Measurements from ENCODE around the gene TMEM132C.

TMEM132C gene

GRCh38 chr12:128381541-128381940 lies 114.6 kb downstream of the TMEM132C start:
- TF ChIP-seq EGR1 (IDR thresholded peaks at IDR 0.05), result no peak
- TF ChIP-seq RAD21 (IDR thresholded peaks at IDR 0.05; ENCODE audit: low read depth), result no peak
- TF ChIP-seq EP300 (IDR thresholded peaks at IDR 0.05; ENCODE audit: borderline replicate concordance), result no peak
- no peak for TF ChIP-seq MAX (IDR thresholded peaks at IDR 0.05)
- no peak for TF ChIP-seq USF1 (IDR thresholded peaks at IDR 0.05)
- TF ChIP-seq CREB1 (IDR thresholded peaks at IDR 0.05; ENCODE audit: low read depth), result no peak
- no peak for TF ChIP-seq ZBTB7A (IDR thresholded peaks at IDR 0.05; ENCODE audit: low read depth)
- no peak for TF ChIP-seq FOXM1 (IDR thresholded peaks at IDR 0.05; ENCODE audit: borderline replicate concordance, low read depth)
- TF ChIP-seq TCF12 (IDR thresholded peaks at IDR 0.05; ENCODE audit: low read depth), result no peak
- no peak for TF ChIP-seq NFIC (IDR thresholded peaks at IDR 0.05)
- TF ChIP-seq REST (IDR thresholded peaks at IDR 0.05; ENCODE audit: low read depth), result no peak
- no peak for TF ChIP-seq YY1 (IDR thresholded peaks at IDR 0.05; ENCODE audit: low read depth)
- TF ChIP-seq TAF1 (IDR thresholded peaks at IDR 0.05; ENCODE audit: low read depth), result no peak
- no peak for TF ChIP-seq CEBPB (IDR thresholded peaks at IDR 0.05)
- no peak for TF ChIP-seq TEAD4 (IDR thresholded peaks at IDR 0.05)

GRCh38 chr12:128381946-128382345 lies 115.0 kb downstream of the TMEM132C start:
- TF ChIP-seq REST (IDR thresholded peaks at IDR 0.05; ENCODE audit: low read depth) (no peak), ZBTB7A (IDR thresholded peaks at IDR 0.05; ENCODE audit: low read depth) (no peak), CREB1 (IDR thresholded peaks at IDR 0.05; ENCODE audit: low read depth) (no peak), TEAD4 (IDR thresholded peaks at IDR 0.05) (no peak), TAF1 (IDR thresholded peaks at IDR 0.05; ENCODE audit: low read depth) (no peak), TCF12 (IDR thresholded peaks at IDR 0.05; ENCODE audit: low read depth) (no peak), RAD21 (IDR thresholded peaks at IDR 0.05; ENCODE audit: low read depth) (no peak), EP300 (IDR thresholded peaks at IDR 0.05; ENCODE audit: borderline replicate concordance) (no peak), EGR1 (IDR thresholded peaks at IDR 0.05) (no peak), NFIC (IDR thresholded peaks at IDR 0.05) (no peak), USF1 (IDR thresholded peaks at IDR 0.05) (no peak), MAX (IDR thresholded peaks at IDR 0.05) (no peak), CEBPB (IDR thresholded peaks at IDR 0.05) (no peak), FOXM1 (IDR thresholded peaks at IDR 0.05; ENCODE audit: borderline replicate concordance, low read depth) (no peak), YY1 (IDR thresholded peaks at IDR 0.05; ENCODE audit: low read depth) (no peak)

- TF ChIP-seq RAD21 (IDR thresholded peaks at IDR 0.05; ENCODE audit: low read depth) (no peak), USF1 (IDR thresholded peaks at IDR 0.05) (no peak), TAF1 (IDR thresholded peaks at IDR 0.05; ENCODE audit: low read depth) (no peak), NFIC (IDR thresholded peaks at IDR 0.05) (no peak), EP300 (IDR thresholded peaks at IDR 0.05; ENCODE audit: borderline replicate concordance) (no peak), REST (IDR thresholded peaks at IDR 0.05; ENCODE audit: low read depth) (no peak), FOXM1 (IDR thresholded peaks at IDR 0.05; ENCODE audit: borderline replicate concordance, low read depth) (no peak), ZBTB7A (IDR thresholded peaks at IDR 0.05; ENCODE audit: low read depth) (no peak), TCF12 (IDR thresholded peaks at IDR 0.05; ENCODE audit: low read depth) (no peak), CREB1 (IDR thresholded peaks at IDR 0.05; ENCODE audit: low read depth) (no peak), EGR1 (IDR thresholded peaks at IDR 0.05) (no peak), TEAD4 (IDR thresholded peaks at IDR 0.05) (no peak), YY1 (IDR thresholded peaks at IDR 0.05; ENCODE audit: low read depth) (no peak), CEBPB (IDR thresholded peaks at IDR 0.05) (no peak), MAX (IDR thresholded peaks at IDR 0.05) (no peak)
Observed at GRCh38 chr12:128382946-128383345, 116.0 kb downstream of the TMEM132C start.

All from Ishikawa (cell line).